ENCODE results near the gene HENMT1.

HENMT1 gene

GRCh38 chr1:108617724-108618056 is 43.2 kb downstream of the HENMT1 start:
- Histone ChIP-seq H3K9ac (no peak overlapping the region), H3K27me3 (ENCODE audit: control insufficient read depth, insufficient read depth, low read length) (no peaks in the 10 kb centered on the region), H2AFZ (no peak overlapping the region), H3K36me3 (ENCODE audit: control insufficient read depth, insufficient read depth, low read length) (no peaks in the 10 kb centered on the region), H3K4me2 (ENCODE audit: low read length) (no peak overlapping the region), H3K27ac (no peak overlapping the region), H3K4me3 (ENCODE audit: low read depth, low read length) (no peak overlapping the region), H3K79me2 (no peaks in the 10 kb centered on the region), H3K4me1 (peaks cover 3% of the 10 kb centered on the region), H3K9me3 (ENCODE audit: control insufficient read depth, low read length) (no peaks in the 10 kb centered on the region)
- TF ChIP-seq CTCF (IDR thresholded peaks at IDR 0.05): no peak

GRCh38 chr1:108617008-108617723 is 43.7 kb downstream of the HENMT1 start:
- no peaks in the 10 kb centered on the region for H3K36me3 ChIP-seq (ENCODE audit: control insufficient read depth, insufficient read depth, low read length)
- no peak overlapping the region for H2AFZ ChIP-seq
- no peak for TF ChIP-seq CTCF (IDR thresholded peaks at IDR 0.05)
- H3K27ac ChIP-seq: no peak overlapping the region
- H3K9ac ChIP-seq: no peak overlapping the region
- peaks cover 3% of the 10 kb centered on the region for H3K4me1 ChIP-seq
- H3K27me3 ChIP-seq (ENCODE audit: control insufficient read depth, insufficient read depth, low read length): no peaks in the 10 kb centered on the region
- no peak overlapping the region for H3K4me2 ChIP-seq (ENCODE audit: low read length)
- no peak overlapping the region for H3K4me3 ChIP-seq (ENCODE audit: low read depth, low read length)
- no peaks in the 10 kb centered on the region for H3K9me3 ChIP-seq (ENCODE audit: control insufficient read depth, low read length)
- no peaks in the 10 kb centered on the region for H3K79me2 ChIP-seq

GRCh38 chr1:108615544-108615943 is 45.3 kb downstream of the HENMT1 start:
- Histone ChIP-seq H3K9me3 (ENCODE audit: control insufficient read depth, low read length) (no peaks in the 10 kb centered on the region), H3K4me1 (no peaks in the 10 kb centered on the region), H3K36me3 (ENCODE audit: control insufficient read depth, insufficient read depth, low read length) (no peaks in the 10 kb centered on the region), H2AFZ (no peak overlapping the region), H3K4me3 (ENCODE audit: low read depth, low read length) (no peak overlapping the region), H3K4me2 (ENCODE audit: low read length) (no peak overlapping the region), H3K79me2 (no peaks in the 10 kb centered on the region), H3K27me3 (ENCODE audit: control insufficient read depth, insufficient read depth, low read length) (no peaks in the 10 kb centered on the region), H3K9ac (no peak overlapping the region), H3K27ac (no peak overlapping the region)
- TF ChIP-seq CTCF (IDR thresholded peaks at IDR 0.05): no peak

GRCh38 chr1:108612496-108612895 is 48.4 kb downstream of the HENMT1 start:
- H3K79me2 ChIP-seq: no peaks in the 10 kb centered on the region
- H2AFZ ChIP-seq: no peak overlapping the region
- H3K4me1 ChIP-seq: peaks cover 4% of the 10 kb centered on the region
- H3K36me3 ChIP-seq (ENCODE audit: control insufficient read depth, insufficient read depth, low read length): no peaks in the 10 kb centered on the region
- H3K27ac ChIP-seq: no peak overlapping the region
- no peaks in the 10 kb centered on the region for H3K9me3 ChIP-seq (ENCODE audit: control insufficient read depth, low read length)
- H3K9ac ChIP-seq: no peak overlapping the region
- no peak for TF ChIP-seq CTCF (IDR thresholded peaks at IDR 0.05)
- no peak overlapping the region for H3K4me2 ChIP-seq (ENCODE audit: low read length)
- no peak overlapping the region for H3K4me3 ChIP-seq (ENCODE audit: low read depth, low read length)
- H3K27me3 ChIP-seq (ENCODE audit: control insufficient read depth, insufficient read depth, low read length): no peaks in the 10 kb centered on the region

GRCh38 chr1:108611984-108612383 is 48.9 kb downstream of the HENMT1 start:
- Histone ChIP-seq H2AFZ (no peak overlapping the region), H3K9ac (no peak overlapping the region), H3K27me3 (ENCODE audit: control insufficient read depth, insufficient read depth, low read length) (no peaks in the 10 kb centered on the region), H3K9me3 (ENCODE audit: control insufficient read depth, low read length) (no peaks in the 10 kb centered on the region), H3K4me1 (peaks cover 4% of the 10 kb centered on the region), H3K79me2 (no peaks in the 10 kb centered on the region), H3K4me2 (ENCODE audit: low read length) (no peak overlapping the region), H3K27ac (no peak overlapping the region), H3K4me3 (ENCODE audit: low read depth, low read length) (no peak overlapping the region), H3K36me3 (ENCODE audit: control insufficient read depth, insufficient read depth, low read length) (no peaks in the 10 kb centered on the region)
- no peak for TF ChIP-seq CTCF (IDR thresholded peaks at IDR 0.05)
